ENCODE results near the gene RPS18. TPM values are rescaled to one million over a fixed set of nuclear protein-coding genes. Genes with fewer than 3 reads are reported as not detected.
A peak's percentile ranks its signal among the peaks of the same experiment; 100 is the strongest.
"Not testable (repeated sequence)": the region's sequence is repeated elsewhere in the genome, so short reads cannot be mapped to it uniquely, and the experiment has no call there.

Gene RPS18
- 100 to 1,000 TPM; 504 to 932 (median 612) TPM for total RNA-seq
- long read RNA-seq, transcript RPS18-230 (6 exons, 613 nt) = major isoform, 261 of 267 reads
- long read RNA-seq, partial matches to known transcripts = 1 of 267 reads
- long read RNA-seq, other reads (novel, unspliced or antisense) = 2 of 267 reads

DNA sequence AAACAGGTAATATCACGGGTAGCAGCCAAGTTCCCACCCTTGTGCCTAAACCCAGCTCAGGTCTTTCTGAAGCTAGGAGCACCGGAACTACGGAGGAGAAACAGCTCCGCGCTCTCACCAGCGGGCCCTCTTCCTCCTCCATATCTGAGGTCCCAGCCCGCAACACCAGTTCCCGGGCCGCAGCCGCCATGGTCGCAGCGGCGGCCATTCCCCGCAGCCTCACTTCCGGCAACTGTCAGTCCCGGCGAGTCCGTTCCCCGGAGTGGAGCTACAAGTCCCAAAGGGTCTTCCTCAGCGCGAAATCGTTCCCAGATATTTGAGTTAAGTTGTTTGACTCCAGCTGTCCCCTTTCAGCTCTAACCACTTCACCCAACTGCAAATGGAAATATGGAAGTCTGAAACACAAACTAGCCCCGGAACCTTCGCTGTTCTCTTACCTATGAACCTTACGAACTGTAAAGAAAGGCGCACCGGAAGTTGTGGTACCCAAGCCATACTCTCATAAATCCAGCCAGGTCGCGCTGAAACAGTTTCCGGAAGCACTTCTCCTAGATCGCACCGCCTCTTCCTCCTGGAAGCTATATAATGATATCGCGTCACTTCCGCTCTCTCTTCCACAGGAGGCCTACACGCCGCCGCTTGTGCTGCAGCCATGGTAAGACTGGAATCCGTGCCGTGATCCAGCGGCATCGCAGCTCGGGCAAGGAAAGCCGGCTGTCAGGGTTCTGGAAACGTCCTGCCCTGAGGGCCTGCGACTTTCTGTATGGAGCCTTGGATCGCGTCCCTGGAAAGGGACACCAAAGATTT lies at the start of gene RPS18, which contains the start of gene VPS52:
Gene RPS18 (plus strand): TSS at position 608 of the 807 bp plus-strand sequence. CDS start 45 bp downstream, at position 653.
Gene VPS52 (minus strand): TSS at position 409 of the 807 bp plus-strand sequence. CDS start 201 bp downstream, at position 208.
- H3K4me1 ChIP-seq = peaks cover 2 to 48% (median 21%) of the 10 kb centered on the region in 4 donors
- H3K27ac ChIP-seq = peak within 1 kb of the TSS; percentile 87 to 90 (median 89)
- WGBS (ENCODE audit: insufficient coverage, low coverage, low lambda C conversion rate, missing lambda C conversion rate) = 2% methylated on average over 24 of the region's 48 CpGs
- ATAC-seq (peak; percentile 93 to 95 (median 93)), DNase-seq (peak; percentile 89 to 95 (median 93))
- intact Hi-C loops (cut with DNase I) = no loop called here
- H3K27me3 ChIP-seq = no peaks in the 10 kb centered on the region
- peaks cover 2 to 55% (median 14%) of the 10 kb centered on the region in 4 donors for H3K36me3 ChIP-seq
- TF ChIP-seq POLR2A (IDR thresholded peaks at IDR 0.05) = peak; percentile 93
- TF ChIP-seq, protein P1, sequence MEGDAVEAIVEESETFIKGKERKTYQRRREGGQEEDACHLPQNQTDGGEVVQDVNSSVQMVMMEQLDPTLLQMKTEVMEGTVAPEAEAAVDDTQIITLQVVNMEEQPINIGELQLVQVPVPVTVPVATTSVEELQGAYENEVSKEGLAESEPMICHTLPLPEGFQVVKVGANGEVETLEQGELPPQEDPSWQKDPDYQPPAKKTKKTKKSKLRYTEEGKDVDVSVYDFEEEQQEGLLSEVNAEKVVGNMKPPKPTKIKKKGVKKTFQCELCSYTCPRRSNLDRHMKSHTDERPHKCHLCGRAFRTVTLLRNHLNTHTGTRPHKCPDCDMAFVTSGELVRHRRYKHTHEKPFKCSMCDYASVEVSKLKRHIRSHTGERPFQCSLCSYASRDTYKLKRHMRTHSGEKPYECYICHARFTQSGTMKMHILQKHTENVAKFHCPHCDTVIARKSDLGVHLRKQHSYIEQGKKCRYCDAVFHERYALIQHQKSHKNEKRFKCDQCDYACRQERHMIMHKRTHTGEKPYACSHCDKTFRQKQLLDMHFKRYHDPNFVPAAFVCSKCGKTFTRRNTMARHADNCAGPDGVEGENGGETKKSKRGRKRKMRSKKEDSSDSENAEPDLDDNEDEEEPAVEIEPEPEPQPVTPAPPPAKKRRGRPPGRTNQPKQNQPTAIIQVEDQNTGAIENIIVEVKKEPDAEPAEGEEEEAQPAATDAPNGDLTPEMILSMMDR (IDR thresholded peaks at IDR 0.05) = no peak
- H3K4me3 ChIP-seq = peak within 1 kb of the TSS; percentile 60 to 95 (median 91)
- no peaks in the 10 kb centered on the region for H3K9me3 ChIP-seq

DNA sequence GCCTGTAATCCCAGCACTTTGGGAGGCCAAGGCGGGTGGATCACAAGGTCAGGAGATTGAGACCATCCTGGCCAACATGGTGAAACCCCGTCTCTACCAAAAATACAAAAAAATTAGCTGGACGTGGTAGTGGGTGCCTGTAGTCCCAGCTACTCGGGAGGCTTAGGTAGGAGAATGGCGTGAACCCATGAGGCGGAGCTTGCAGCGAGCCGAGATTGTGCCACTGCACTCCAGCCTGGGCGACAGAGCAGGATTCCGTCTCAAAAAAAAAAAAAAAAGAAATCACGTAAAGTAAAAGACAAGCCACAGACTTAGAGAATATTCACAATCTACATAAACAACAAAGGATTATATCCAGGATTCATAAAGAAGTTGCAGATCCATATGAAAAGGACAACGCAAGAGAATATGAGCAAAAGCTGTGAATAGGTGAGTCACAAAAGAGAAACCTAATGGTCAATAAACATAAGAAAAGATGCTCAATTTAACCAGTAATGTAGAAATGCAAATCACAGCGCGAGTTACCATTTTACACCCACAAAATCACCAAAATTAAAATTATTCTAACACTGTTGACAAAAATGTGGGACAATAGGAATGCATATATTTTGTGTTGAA lies 45.3 kb upstream of the RPS18 start:
- H3K36me3 ChIP-seq; H3K4me1 ChIP-seq; H3K27ac ChIP-seq; intact Hi-C loops (cut with DNase I); DNase-seq; H3K4me3 ChIP-seq; H3K27me3 ChIP-seq; ATAC-seq; H3K9me3 ChIP-seq: not testable (repeated sequence)
- 31% methylated on average over 11 of the region's 14 CpGs for WGBS (ENCODE audit: insufficient coverage, low coverage, low lambda C conversion rate, missing lambda C conversion rate)

DNA sequence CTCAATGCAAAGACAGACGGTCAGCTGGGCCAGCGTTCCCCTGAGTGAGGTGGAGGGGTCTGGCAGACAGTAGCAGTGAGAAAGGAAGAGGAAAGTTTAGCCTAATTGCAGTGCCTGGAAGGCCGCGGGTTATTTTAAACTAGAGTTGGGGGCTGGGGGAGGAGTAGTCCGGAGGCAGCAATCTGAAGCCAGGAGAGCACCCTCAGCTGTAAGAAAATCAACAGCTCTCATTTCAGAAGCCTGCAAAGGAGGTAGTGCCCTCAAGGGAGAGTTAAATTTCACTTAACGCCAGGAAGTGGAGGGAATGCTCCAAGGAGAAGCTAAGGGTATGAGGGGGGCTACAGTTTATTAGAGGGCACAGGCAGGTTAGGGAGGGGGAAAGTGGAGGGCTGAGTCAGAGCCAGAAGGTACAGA lies 36.6 kb upstream of the RPS18 start:
- WGBS (ENCODE audit: insufficient coverage, low coverage, low lambda C conversion rate, missing lambda C conversion rate) = 21% methylated on average over 6 of the region's 6 CpGs
- H3K27me3 ChIP-seq = no peaks in the 10 kb centered on the region
- no peak overlapping the region for H3K4me3 ChIP-seq
- H3K9me3 ChIP-seq = no peaks in the 10 kb centered on the region
- no peaks in the 10 kb centered on the region for H3K36me3 ChIP-seq
- H3K27ac ChIP-seq = no peak overlapping the region
- intact Hi-C loops (cut with DNase I) = no loop called here
- H3K4me1 ChIP-seq = no peaks in the 10 kb centered on the region
- DNase-seq = no peak
- ATAC-seq = no peak
- TF ChIP-seq, protein P1 (IDR thresholded peaks at IDR 0.05) = no peak
- TF ChIP-seq POLR2A (IDR thresholded peaks at IDR 0.05) = no peak

DNA sequence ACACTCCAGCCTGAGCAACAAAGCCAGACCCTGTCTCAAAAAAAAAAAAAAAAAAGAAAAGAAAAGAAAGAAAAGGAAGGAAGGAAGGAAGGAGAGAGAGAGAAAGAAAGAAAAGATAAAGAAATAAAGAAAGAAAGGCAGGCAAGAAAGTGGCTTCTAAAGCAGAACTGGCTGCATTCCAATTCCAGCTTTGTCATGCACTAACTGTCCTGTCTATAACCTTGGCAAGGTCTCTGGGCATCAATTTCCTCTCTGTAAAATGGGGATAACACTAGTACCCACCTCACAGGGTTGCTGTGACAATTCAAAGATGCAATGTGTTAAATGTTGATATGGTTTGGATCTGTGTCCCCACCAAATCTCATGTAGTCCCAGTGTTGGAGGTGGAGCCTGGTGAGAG lies 35.5 kb upstream of the RPS18 start:
- intact Hi-C loops (cut with DNase I) = no loop called here
- no peak overlapping the region for H3K27ac ChIP-seq

More for the DNA sequence above, 35.5 kb upstream of the RPS18 start:
- TF ChIP-seq POLR2A (IDR thresholded peaks at IDR 0.05) = no peak
- TF ChIP-seq, protein P1 (IDR thresholded peaks at IDR 0.05) = no peak
- H3K9me3 ChIP-seq = no peaks in the 10 kb centered on the region
- DNase-seq (no peak), ATAC-seq (no peak)
- no peaks in the 10 kb centered on the region for H3K4me1 ChIP-seq
- no peak overlapping the region for H3K4me3 ChIP-seq
- no peaks in the 10 kb centered on the region for H3K36me3 ChIP-seq
- H3K27me3 ChIP-seq = no peaks in the 10 kb centered on the region
